ENCODE results near the gene ONECUT3.

The ONECUT3 gene

DNA sequence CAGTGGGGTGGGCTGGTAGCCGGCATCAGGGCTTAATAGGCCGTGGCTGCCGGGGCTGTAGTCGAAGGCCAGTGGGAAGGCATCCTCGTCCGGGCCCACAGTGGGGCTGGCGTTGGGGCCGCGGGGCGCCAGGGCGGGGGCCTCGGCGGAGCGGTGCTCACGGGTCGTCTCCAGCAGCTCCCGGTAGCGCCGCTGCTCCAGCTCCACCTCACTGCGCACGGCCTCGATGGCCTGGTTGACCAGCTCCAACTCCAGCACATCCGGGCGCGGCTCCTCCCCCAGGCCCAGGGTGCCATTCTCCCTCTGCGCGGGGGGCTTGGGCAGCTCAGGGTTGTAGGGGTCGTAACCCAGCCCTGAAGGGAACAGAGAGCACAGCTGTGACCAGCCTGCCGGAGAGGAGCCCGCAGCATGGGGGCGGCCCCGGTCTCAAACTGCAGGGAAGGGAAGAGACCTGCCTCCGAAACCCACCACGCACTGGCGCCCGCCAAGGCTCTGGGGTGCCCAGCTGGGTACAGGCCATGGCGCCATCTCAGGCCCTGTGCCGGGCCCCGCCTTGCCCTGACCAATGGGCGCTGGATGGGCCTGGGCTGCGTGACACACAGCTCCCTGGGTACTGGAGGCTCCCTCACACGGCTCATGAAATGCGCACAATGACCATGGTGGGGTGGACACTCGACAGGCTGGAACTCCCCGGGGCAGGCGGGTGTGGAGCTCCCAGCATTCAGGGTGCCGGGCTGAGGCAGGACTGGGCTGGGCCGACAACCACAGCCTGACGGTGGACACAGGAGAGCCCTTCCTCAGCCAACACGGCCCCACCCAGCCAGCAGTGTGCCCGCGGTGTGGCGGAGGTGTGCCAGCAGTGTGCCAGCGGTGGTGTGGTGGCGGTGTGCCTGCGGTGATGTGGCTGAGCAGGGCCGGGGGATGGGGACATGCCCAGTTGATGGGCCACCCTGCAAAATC is 75.3 kb downstream of the ONECUT3 start:
- DNase-seq (ENCODE audit: low read depth in 3 of 3, low spot score in 1 of 3) = no peak

GRCh38 chr19:1829958-1830357 is 76.7 kb downstream of the ONECUT3 start:
- no peak for DNase-seq (ENCODE audit: low read depth in 3 of 3, low spot score in 1 of 3)

DNA sequence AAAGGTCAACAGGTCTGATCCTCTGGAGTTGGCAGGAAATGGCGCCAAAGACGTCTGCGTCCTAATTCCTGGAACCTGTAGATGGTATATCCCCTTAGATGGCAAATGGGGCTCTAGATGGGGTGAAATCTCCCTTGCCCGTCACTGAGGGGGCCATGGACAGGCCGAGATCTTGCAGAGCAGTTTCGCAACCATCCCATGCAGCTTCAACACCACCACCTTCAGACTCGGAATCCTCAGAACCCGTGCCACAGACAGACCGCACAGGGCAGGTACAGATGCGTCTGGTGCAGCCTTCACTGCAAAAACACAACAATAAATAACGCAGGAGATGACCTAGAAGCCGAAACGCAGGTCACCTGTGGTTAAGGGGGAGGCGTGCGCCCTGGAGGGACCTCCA is 77.3 kb downstream of the ONECUT3 start:
- DNase-seq (ENCODE audit: low read depth in 3 of 3, low spot score in 1 of 3) = no peak

All from stimulated activated CD4-positive, alpha-beta T cell treated with anti-CD3 and anti-CD28 coated beads, TNF-alpha, amount 100 ng/mL, for 1 hour (primary cell).